Activated CD4-positive, alpha-beta T cell treated with anti-CD3 and anti-CD28 coated beads, Interleukin-2, Interleukin-6, amounts not matched to agents 100 ng/mL and 50 ng/mL, durations not matched to agents 16 hours and 8 hours (primary cell): ENCODE measurements around the gene RAB33A.

Source experiments
- DNase-seq: peaks from one replicate; pipeline ENCODE4 v3.0.0-alpha.2; 2020

Gene RAB33A

GRCh38 chrX:130171446-130172126 is at the start of gene RAB33A:
RAB33A (plus strand) TSS chrX:130171962; CDS start chrX:130172063, 101 bp downstream.
- DNase-seq = peak; percentile 61

GRCh38 chrX:130124577-130124976 is 47.2 kb upstream of the RAB33A start:
- DNase-seq = no peak

DNA sequence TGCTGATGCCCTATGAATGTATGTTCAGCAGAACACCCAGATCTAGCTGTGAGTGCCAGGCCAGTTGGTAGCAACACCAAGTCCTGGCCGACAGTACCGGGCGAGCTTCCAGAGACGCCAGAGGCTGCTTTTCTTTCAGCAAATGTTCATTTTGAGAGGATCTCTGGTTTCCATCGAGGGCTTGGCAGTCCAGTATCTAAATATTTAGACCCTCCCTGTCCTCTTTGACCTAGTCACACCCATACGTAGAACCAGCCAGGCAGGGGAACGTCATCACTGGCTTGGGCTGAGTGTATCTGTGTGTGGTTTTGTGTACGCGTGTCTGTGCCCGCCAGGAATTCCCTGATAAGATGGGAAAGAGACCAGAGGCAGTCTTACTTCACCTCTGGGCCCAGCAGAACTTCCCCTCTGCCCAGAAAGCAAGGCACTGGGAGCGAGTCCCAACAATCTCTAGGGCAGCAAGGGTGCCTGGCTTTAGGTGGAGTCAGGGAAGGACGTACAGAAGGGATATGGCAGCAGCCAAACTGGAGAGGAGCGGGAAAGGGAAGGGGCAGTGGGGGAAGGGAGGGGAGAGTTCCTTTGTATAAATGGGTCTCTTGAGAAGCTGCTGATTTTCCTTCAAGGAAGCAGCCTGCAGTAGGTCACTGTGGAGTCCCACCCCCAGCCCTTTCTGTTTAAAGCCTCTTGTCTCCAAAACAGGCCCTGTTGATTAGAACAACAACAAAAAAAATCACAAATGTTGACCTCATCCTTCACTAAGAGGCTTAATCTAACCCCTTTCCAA is 46.5 kb upstream of the RAB33A start:
- DNase-seq = no peak

DNA sequence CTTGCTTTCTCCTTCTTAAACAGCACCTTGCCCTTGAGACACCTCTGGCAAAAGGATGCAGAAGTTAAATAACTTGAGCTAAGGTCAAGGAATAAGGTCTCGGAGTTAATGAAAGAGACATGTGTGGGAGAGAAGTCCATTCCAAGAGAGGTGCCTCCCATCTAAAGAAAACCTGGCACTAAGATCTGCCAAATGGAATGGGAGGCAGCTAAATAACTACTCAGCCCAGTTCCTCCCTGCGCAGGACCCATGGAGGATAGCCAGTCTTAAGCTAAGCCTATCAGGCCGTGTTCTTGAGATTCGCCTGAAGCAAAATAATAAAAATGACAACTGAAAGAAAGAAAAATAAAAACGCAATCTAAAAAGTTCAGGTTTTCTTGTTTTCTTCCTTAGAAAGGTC is 40.8 kb upstream of the RAB33A start:
- DNase-seq = no peak

GRCh38 chrX:130136496-130136895 is 35.3 kb upstream of the RAB33A start:
- no peak for DNase-seq

DNA sequence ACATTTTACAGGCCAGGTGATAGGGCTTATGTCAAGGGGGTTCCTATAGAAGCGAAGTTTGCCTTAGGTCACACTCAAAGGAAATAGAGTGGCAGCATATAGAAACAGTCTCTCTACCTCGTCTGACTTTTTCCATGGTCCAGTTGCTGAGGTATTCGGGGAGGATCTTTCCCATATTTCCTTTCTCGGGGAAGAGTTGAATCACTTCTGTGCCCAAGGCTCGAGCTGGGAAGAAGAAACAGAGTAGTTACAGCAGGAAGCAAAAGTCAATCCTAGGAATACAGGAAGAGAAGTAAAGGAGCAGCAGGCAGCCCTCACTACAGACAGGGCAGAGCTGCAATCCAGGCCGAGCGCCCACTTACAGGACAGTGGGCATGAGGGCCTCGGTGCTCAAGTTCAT is 34.8 kb upstream of the RAB33A start:
- no peak for DNase-seq

GRCh38 chrX:130139474-130140201 is 32.1 kb upstream of the RAB33A start:
- no peak for DNase-seq

GRCh38 chrX:130144509-130144908 is 27.3 kb upstream of the RAB33A start:
- no peak for DNase-seq

- no peak for DNase-seq
These were observed 26.6 kb upstream of the RAB33A start for GRCh38 chrX:130145123-130145522.

DNA sequence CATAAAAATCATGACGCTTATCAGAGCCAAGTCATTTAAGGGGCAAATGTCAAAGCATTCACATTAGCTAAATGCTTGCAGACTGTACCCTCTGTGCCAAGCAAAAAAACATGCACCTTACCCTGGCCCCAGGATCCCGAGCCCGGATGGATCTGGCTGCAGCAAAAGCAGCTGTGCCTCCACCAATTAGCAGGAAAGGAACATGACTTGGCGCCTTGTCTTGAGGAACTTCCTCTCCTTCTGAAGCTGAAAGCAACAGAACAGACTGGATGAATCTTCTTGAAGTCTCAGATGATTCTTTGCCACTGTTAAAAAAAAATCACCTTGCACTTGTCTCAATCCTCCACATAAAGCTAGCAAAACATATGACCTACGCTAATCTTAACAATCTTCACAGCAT is 24.1 kb upstream of the RAB33A start:
- no peak for DNase-seq

GRCh38 chrX:130155564-130155963 is 16.2 kb upstream of the RAB33A start:
- DNase-seq = no peak

GRCh38 chrX:130158311-130158710 is 13.5 kb upstream of the RAB33A start:
- no peak for DNase-seq

DNA sequence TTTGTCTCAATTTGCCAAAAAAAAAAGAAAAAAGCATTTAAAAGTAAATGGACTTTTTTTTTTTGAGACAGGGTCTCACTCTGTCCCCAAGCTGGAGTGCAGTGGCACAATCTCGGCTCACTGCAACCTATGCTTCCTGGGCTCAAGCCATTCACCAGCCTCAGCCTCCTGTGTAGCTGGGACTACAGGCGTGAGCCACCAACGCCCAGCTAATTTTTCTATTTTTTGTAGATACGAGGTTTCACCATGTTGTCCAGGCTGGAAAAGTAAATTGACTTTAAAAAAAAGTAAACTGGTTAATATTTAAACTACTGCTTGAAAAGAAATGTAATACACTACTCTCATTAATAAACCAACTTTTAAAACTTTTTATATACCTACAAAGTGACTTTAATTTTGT is 12.0 kb upstream of the RAB33A start:
- no peak for DNase-seq

GRCh38 chrX:130162094-130162735 is 9.5 kb upstream of the RAB33A start:
- no peak for DNase-seq

DNA sequence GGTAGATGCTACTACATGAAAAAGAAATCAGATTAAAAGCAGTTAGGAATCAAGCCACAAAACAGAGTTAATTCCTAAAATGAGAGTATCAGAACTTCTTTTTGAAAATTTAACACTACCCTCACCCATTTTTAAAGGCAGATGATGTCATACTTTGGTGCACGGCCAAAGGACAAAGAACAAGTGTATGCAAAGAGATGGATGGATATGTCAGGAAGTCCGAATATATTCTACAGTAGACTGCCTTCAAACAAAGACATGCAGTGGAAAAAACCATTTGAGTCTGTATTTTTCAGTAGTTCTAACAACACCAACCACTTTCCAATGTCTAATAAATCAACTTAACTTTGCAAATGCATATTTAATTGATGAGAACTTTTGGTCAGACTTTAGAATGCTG is 8.4 kb upstream of the RAB33A start:
- DNase-seq = no peak

DNA sequence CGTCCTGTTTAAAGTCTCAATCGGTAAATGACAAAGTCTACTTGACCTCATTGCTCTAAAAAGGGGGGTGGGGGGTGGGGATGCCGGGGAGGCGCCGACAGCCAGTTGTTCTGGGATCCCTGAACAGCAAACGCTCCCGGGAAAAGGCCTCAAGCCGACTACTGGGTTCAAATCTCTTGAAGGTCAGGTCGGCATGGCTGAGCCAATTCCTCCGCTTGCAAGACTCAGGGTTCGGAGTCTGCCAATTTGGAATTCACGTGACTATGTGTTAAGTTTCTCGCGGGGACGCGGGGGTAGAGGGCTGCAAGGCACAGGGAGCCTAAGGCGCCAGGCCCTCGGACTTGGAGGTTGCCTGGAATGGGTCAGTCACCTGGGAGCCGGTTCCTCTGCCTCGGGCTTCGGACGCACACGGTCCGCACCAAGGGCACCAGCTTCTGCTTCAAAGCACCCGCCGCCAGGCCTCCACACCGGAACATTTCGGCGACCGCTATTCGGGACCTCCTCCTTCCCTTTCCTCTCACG is 6.5 kb upstream of the RAB33A start:
- peak; percentile 23 for DNase-seq

DNA sequence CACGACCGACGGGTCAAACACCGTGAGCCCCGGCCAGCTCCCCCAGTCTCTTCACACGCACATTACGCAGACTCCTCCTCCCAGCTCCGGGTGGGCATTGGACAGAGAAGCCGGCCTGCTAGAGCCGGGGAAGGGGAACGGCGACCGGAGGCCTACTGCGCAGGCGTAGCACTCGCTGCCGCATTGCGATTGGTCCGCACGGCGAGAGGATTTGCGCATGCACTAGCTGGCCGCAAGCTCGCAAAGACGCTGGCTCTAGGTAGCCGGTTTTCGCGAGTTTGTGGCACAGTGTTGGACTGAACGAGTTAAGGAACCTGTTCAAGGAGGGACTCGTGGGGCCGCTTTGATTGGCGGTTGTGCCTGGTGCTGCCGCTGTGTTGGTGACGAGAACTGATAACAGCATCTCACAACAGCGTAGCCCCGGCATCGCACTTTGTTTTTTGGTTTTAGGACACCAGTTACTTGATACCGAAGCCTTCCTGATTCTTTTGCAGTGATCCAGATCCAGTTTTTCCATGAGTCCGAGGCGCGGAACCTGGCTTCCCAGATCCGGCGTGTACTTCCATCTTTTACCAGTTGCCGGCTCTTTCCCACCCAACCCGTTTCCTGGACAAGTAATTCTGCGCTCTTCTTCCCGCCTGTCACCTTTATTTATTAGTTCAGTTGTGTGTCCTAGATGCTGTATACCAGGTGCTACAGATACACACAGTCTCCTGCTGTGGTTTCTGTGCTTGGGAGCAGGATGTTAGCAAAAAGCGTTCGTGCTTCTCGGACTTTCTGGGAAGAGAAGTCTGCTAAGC is 5.9 kb upstream of the RAB33A start, which contains the start of gene AIFM1:
AIFM1 (minus strand) TSS at position 139 of the 800 bp plus-strand sequence. CDS start 185 bp downstream, outside the sequence.
- DNase-seq = peak; percentile 94

DNA sequence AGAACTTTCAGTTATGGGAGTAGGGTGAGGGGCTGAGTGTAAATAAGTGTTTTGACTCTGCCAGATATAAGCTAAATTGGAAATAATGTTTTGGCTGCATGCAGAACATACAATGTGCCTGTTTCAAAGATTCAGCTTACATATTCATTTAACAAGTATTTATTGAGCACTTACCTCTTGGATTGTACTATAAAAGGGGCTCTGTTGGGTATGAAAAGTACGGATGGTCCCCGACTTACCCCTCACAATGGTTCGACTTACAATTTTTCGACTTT is 5.3 kb upstream of the RAB33A start:
- no peak for DNase-seq

DNA sequence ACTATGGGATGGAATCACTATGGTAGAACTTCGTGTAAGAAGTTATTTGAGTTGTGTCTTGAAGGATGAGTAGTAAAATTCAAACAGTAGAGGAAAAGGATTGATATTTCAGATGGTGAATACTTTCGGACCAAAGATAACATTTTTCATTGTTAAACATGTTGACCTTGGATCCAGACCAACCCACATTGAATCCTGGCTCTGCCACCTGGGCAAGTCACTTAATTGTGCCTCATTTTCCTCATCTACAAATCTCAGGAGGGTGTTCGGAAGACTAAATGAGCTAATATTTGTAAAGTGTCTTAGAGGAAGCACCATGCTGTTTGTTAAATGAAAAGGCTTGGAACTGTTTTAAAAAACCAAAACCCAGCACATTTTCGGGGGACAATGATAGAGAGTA is 4.7 kb upstream of the RAB33A start:
- DNase-seq = no peak

- peak; percentile 85 for DNase-seq
These were observed 863 bp upstream of the RAB33A start for GRCh38 chrX:130170752-130171445.

GRCh38 chrX:130172127-130172845 is 524 bp downstream of the RAB33A start:
- DNase-seq = no peak
